GM19455 (cell line): ENCODE data around the gene MAP7D3.

Source experiments
- ATAC-seq: cut with Tn5 transposase; IDR thresholded peaks from one replicate; pipeline ENCODE4 v1.9.1; 2021; ENCODE audit not compliant: unreplicated experiment

MAP7D3 gene

DNA sequence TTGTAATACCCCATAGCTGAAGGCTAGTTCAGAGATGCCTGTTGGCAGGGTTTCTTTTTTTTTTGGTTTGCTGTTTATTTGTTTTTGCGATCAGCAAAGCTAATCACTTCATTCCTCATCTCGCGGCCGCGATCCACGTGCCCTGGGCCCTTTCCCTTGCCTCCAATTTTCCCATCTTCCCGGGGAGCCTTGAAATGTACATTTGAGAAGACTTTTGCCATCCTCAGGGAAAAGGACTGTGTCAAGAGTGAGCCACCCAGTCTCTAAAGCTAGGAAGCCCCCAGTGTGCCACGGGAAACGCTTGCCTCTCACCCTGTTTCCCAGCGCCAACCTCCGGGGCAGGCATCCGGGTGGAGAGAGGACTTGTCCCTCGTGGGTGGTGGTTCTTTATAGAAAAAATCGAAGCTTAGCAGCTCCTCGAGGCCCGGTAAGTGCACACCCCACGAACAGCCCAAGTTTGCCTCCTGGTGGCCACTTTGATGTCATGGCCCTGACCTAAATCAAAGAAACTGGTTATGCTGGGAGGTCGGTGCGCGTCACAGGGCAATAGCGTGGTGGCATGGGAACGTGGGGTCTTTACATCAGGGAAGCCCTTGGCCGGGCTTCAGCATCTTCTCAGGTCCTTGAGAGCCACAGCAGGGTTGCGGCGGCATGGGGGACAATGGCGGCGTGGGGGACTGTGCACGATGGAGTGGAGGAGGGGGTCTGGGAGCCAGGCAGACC, 42.0 kb downstream of the MAP7D3 start:
- ATAC-seq = no peak

- no peak for ATAC-seq
Measured at GRCh38 chrX:136207546-136207945, 43.7 kb downstream of the MAP7D3 start.

DNA sequence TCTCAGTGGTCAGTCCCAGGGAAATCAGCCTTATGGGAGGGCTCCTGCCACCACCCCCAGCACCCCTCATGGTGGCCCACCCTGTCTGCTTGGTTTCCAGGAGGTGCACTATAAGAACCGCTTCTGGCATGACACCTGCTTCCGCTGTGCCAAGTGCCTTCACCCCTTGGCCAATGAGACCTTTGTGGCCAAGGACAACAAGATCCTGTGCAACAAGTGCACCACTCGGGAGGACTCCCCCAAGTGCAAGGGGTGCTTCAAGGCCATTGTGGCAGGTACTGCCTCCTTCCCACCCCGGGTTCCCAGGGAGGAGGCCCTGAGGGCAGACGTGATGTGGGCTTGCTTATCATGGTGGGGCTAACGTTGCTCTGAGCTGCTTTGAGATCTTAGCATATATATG, 44.3 kb downstream of the MAP7D3 start:
- ATAC-seq = no peak

DNA sequence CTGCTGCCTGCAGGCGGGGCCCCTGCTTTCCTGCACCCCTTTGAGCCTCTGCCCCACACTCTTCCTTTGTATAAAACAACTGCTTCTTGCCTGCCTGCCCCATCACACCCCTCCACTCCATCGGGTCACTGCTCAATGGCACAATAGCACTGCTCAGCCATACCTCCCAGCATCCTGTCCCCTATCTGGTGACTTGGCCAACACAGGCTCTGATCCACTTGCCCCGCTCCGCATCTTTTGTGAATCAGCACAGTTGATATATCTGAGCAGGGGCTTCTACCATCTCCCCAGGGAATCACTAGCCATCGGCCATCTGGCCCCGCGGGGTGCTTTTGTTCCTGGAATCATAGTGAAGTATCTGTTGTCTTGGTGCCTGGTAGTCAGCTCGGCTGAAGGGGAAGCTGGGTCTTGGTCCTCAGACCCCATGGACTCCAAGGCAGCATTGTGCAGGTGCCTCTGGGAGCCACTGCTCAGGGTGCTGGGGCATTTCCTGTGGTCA, 45.3 kb downstream of the MAP7D3 start:
- no peak for ATAC-seq

DNA sequence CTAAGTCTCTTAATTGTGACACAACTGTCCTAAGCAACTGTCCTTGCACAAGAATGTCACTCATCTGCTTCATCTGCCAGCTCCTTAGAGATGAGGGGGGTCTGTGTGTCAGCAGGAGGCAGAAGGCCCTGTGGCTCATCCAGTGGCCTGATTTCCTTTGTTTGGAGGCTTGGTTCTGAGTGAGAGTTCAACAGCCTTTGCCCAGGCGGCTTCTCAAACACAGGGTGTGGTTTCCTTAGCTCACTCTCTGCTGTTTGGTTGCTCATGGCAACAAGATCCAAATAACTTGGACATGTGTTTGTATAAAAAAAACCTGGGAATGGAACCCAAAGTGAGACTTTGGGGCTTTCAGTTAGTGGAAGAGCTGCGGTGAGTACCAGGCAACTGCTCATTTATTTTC, 46.6 kb downstream of the MAP7D3 start:
- no peak for ATAC-seq

- ATAC-seq = no peak
Measured at GRCh38 chrX:136203951-136204350, 47.2 kb downstream of the MAP7D3 start.

GRCh38 chrX:136203438-136203837, 47.8 kb downstream of the MAP7D3 start:
- ATAC-seq = no peak

- ATAC-seq = no peak
Measured at GRCh38 chrX:136202889-136203288, 48.3 kb downstream of the MAP7D3 start.

DNA sequence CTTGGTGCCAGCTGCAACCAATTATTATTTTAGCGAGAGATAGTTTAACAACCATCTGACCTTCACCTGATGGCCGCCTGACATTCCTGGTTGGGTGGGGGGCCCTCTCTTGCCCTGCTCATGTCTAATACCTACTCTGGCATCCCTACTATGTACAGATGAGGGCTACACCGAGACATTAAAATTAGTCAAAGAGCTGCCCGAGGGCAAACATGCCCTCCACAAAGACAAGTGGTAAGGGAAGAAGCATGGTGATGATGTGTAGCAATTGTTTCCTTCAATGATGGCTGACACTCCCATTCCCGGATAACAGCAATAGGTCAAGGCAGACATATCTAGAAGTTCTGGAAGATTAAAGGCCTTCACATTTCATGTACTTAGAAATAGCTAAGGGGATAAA, 49.6 kb downstream of the MAP7D3 start:
- no peak for ATAC-seq

GRCh38 chrX:136200466-136200865, 50.7 kb downstream of the MAP7D3 start:
- ATAC-seq = no peak

DNA sequence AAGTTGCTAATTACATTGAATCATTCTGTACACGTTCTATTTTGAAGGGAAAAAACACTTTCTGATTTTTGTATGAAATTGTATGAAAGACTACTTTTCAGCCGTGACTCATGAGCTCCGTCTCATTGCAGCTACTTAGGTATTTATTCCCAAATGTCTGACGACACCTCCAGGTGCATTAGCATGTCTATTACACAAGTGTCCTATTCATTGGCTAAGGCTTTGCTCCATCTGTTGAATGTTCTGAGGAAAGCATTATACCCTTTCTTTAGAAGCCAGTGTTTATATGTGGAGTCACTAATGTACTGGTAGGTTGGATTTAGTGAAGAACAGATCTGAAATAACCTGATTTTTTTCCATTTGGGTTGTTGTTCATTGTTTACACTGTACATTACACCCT, 51.8 kb downstream of the MAP7D3 start:
- no peak for ATAC-seq

DNA sequence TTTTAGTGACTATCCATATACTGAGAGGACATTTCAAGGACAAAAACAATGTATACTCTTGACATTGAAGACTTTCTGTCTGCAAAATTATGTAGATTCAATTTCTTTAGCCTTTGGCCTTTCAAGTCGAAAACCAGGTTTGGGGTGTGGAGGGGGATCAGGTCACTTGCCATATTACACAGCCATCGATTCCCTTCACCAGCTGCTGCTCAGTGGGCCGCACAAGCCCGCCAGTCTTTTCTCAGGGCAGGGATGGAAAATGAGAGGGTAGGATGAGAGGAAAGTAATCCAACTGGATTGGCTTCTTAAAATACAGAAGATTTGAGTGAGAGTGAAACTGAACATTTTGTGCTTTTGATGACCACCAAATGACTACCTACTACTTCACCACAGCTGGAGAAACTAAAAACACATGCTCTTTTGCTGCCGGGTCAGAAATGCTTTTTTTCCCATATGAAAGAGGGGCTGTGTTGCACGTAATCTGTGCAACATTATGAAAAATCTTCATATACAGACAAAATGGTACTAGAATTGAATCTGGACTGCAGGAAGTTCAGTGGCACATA, 52.4 kb downstream of the MAP7D3 start:
- no peak for ATAC-seq

- no peak for ATAC-seq
Measured at GRCh38 chrX:136198010-136198409, 53.2 kb downstream of the MAP7D3 start.

DNA sequence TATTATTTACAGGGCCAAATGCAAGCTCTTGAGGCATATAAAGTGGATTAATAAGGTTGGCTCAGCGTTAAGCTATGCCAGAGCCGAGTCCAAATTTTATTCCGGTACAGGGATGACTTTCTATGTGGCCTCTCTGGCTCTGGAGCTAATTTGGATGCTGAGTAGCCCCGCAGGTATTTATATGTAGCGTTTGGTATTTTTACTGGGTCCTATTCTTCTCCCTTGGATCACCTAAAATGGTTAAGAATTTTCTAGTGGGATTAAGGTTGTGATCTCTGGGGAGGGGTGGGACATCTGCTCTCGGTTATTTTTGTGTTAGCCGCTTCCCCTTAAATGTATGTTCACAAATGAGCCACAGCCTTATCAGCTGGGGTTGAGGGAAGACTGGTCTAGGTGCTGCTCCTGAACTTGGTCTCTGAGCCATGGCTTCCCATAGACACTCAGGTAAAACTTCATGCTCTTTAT, 54.5 kb downstream of the MAP7D3 start:
- ATAC-seq = no peak

GRCh38 chrX:136195247-136195646, 56.0 kb downstream of the MAP7D3 start:
- ATAC-seq = no peak

DNA sequence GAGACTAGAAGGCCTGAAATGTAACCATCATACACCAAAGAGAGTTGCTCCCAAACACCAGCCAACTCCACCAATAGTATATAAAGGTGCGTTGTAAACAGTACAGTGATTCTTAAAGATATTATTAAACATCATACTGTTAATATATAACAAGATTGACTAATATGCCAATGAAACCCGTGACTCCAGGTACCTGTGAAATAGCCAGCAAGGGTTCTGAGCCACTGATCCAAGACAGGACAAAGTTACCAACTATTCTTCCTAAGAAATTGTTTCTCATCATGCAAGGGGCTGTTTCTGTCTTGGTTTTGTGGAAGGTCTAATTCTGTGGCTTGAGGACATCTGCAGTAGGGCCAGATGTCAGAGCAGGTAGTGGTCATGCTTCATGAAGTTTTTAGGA, 56.7 kb downstream of the MAP7D3 start:
- no peak for ATAC-seq

DNA sequence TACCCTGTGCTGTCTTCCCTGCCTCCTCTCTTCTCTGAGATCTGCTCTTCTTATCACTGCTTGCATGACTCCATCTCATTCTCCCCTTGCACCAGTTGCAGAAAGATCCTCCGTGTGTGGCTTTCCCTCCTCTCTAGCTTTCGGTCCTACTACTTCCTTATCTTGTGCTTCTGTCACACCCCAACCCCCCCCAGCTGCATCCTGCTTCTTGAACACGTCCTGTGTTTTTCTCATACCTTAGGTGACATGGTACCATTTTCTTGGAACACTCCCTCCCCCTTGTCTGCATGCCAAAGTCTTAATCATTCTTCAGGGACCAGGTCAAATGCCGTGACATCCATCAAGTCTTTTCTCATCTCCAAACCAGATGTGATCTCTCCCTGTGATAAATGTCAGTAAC, 57.4 kb downstream of the MAP7D3 start:
- no peak for ATAC-seq

GRCh38 chrX:136192839-136193414, 58.3 kb downstream of the MAP7D3 start:
- no peak for ATAC-seq

DNA sequence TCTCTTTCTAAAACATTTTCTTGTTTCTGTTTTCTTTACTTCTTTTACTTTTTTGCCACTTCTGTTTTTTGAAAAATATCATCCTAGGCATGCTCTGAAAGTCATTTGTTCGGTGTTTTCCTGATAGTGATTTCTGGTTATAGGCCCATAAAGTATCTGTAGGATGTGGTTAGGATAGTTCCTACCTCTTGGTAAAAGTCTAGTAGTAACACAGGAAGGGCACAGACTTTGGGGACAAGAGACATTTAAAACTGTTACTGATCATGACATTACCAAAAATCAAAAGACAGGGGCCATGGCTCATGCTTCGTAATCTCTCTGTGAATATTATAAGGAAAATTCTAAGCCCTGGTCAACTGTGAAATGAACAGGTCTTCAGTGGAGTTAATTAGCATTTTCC, 59.1 kb downstream of the MAP7D3 start:
- no peak for ATAC-seq

- ATAC-seq = no peak
Measured at GRCh38 chrX:136191171-136191570, 60.0 kb downstream of the MAP7D3 start.

DNA sequence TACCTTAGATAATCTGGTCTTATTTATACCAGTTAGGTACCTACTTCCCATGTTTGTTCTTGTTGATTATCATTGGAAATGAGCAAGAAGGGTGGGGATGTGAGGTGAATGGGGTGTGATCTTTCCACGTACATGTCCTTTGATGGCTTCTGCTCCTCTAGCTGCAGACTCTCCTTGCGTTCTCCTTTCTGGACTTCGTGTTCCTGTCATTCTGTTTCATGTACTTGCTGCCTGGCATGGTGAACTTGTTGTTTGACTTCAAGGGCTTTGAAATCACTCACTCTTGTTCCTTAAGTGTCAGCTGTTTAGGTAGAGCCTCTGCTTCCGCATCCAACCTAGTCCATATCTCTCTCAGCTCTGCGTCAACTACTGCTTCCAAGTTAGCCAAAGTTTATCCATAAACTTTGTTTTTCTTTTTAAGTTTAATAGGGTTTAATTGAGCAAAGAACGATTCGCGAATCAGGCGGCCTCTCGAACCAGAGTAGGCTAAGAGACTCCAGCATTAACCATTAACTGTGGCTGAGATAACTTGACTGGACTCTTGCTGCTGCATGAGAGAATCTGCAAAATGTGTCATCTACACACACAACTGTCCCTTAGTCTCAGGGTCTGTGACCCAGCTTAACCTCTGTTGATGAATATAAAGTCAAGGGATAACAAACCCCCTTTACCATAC, 61.0 kb downstream of the MAP7D3 start:
- ATAC-seq = no peak

DNA sequence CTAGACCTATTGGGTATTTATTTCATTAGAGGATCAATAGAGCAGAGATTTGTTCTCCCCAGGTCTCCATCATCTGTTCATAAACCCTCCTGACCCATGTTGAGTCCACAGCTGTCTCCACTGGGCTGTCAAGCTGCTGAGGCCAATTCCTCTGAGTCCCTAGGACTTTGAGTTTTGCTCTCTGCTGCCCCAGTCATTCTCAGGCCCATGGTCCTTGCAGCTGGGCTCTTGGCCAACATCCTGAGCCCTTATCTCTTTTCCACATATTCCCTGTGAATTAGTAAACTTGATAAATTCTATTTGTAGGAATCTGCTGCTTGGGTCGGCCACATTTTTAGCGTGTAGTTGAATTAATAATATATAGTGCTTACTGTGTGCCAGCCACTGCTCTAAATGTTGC, 62.0 kb downstream of the MAP7D3 start:
- ATAC-seq = no peak
